ENCODE measurements around the gene SSBP4.

Gene SSBP4

DNA sequence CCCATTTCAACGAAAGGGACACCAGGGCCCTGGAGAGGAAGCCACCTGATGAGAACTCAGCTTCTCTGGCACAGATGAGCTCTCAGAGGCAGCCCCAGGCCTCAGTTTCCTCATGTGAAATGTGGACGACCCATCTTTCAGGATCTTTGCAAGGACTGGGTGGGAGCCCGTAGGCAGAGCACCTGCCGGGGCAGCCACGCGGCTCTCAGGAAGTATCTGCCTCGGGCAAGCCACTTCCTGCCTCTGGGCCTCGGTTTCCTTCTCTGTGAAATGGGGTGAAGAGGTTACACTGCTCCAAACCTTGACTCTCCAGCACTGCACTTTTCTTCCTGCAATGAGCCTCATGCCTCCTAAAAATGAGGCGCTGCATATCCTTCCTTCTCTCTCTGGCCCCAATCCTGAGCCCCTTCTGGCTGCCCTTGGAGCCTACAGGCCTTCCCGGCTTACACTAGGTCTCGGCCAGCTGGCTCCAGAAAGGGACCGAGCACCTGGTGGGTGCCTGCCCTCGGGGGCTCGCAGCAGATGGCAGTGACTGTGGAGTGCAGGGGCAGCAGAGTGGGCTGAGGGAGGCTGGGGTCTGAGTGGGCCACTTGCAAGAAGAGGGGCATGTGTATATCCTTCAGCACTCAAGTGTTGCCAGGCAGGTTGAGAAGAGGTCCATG is 3.5 kb downstream of the SSBP4 start:
- no peak for DNase-seq

DNA sequence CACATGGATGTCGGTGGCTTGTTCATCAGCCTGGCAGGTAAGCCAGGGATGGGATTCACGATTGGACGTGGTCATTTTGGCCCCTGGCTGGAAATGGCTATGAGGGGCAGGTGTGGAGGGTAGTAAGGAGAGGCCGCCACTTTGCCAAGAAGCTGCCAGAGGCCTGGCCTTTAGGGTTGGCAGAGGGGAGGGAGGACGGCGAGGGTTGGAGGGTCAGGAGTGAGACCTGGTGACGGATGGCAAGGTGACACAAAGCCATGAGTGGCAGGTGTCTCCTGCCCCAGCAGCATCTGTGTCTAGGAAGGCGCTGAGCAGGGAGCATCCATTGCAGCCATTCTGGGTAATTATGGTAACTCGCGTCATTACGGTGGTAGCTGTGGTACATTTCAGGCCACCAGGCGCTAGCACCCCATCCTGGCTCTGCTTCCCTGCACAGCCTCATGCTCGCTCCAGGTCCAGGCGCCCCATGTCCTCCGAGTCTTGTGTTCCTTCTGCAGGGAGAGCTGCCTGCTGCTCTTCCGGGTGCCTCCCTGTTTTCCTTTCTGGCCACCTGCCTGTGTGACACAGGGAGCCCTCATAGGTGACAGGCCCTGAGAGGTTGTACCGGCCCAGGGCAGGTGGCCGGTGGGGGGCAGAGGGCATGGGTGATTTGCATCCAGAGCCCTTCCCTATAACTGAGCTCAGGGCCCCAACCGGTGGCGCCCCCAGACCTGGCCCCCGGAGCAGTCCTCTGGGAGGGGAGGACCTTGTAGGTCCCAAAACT is 4.2 kb downstream of the SSBP4 start:
- DNase-seq = no peak

DNA sequence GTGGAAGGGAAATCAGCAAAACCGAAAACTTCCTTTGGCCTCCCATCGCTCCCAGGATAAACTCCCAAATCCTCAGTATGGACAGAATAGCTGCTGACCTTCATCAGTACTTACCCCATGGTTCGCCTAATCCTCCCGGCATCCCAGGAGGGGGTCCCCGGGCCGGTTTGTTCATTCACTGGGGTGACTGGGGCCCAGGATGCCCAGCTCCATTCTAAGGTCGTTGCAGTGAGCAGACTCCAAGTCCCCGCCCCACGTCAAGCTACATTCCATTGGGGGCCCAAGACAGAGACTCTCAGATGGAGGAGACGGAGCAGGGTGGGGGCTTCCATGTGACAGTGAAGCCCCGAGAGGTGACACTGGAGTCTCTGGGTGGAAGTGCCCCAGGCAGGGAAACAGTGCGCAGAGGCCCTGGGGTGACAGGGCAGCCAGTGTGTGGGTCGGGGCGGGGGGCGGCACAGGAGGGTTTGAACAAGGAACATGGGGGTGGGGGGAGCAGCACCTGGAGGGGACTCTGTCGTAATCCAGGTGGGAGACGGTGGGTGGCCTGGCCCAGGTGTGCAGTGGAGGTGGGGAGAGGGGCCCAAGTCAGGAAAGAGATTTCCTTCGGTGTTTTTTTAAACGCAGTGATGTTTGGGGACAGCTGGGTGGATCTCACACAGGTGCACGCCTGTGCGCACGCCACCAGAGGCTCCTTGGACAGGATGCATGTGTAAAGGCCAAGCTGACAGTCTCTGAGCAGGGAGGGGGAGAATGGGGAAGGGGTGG is 5.1 kb downstream of the SSBP4 start:
- DNase-seq = no peak

DNA sequence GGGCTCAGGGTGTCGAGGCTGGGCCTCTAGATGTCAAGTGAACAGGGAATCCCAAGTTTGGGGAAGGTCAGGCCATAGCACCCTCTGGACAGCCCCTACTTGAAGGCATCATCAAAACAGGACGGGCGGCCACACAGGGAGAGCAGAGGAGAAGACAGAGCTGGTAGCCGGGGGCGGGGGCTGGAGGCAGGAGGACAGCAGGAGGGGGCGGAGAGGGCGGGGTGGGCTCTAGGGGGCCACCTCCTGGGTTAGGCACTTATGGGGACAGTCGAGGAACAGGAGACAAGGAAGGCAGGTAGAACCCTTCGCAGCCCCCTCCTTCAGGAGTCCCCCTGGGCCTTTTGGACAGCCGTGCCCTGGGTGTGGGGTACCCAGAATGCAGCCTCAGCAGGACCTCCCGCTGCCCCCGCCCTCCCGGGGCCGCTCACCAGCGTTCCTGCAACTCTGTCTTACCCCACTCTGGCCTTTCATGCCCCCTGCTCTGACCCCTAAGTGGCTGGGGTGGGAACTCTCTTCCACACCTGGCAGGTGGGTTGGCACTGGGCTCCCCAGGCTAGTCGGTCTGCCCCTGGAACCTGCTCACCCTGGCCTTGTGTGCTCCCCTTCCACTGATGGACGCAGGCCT is 5.8 kb downstream of the SSBP4 start:
- DNase-seq = no peak

DNA sequence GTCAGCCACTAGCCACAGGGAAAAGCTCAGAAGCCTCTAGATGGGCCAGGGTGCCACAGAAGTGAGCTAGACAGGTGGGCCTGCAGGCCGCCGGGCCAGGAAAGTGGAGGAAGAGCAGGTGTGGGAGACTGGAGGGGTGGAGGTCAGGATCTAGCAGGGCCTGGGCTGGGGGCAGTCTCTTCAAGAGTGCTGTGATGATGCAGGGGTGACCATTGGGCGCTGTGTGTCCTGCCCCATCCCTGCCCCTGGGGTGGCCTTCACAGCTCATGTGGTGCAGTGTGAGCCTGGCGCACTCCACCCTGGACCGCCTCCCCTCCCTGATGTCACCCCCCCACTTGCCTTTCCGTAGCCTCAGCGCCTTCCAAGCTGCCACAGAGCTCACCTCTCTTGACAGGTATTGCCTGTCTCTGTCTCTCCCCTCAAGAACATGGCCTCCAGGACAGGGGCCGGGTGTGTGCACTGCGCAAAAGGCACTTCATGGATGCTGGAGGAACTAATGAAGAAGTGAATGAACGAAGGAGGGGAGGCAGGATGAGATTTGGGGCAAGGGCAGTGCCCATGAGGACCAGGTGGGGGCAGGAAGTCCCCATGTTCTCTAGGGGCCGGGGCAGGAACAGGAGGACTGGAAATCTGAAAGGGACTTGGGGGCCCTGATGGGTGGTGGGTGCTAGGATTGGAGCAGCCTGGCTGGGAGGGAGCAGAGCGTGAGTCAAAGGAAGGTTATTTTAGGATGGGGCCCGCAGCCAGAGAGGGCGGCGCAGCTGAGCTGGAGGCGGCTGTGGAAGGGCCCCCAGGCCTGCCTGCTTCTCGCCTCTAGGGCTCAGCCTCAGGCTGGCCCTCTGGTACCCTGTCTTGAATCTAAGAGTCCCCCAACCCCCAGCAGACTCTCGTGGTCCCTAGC is 6.6 kb downstream of the SSBP4 start:
- no peak for DNase-seq

DNA sequence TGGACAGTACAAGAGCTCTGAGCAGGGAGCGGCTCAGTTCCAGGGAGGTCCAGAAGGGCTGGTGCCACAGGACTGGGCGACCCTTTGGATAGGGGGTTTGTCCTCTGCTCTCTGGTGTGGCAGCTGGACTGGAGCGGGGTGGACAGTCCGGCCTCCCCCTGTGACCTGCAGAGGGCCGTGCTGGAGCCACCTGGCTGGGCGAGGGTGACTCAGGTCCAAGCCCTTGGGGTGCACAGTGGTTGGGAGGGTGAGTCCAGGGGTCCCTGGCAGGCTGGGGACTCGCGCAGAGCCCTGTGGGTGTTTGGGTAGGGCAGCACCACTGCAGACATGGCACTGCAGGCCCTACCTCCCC is 7.2 kb downstream of the SSBP4 start:
- DNase-seq = no peak

DNA sequence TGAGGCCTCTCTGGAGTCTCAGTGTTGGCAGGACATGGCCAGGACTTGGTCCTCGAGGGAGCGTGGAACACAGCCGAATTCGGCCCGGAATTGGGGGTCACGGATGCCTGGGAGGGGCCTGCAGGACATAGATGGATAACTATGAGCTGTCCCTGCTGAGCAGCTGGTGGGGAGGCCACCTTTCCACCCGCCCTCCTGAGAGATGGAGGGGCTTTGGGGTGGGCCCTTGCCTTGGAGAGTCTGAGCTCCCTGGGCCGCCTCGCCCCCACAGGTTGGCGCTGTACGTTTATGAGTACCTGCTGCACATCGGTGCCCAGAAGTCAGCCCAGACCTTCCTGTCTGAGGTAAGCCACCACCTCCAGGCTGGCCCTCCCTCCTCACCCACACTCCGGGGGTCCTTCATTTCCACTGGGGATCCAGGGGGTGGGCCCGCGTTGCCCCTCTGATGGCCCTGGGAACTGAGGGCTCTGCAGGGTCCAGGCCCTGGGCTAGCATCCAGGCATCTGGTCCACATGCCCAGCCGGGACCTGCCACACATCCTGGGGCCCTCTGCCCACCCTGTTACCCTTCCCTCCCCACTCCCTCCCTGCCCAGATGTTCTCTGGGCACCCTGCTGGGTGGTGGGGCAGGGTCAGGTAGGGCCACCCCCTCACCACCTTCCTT is 8.0 kb downstream of the SSBP4 start:
- DNase-seq = no peak

DNA sequence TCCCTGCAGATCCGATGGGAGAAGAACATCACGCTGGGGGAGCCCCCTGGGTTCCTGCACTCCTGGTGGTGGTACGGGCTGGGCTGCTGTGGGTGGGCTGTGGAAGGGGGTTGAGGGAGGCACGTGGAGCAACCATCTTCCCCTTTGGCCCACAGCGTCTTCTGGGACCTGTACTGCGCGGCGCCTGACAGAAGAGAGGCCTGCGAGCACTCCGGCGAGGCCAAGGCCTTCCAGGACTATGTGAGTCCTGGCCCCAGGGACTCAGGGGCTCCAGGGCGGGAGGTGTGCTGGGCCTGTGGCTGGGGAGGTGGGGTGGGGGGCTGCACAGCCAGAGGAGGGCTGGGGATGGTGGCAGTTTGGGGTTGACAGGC is 8.5 kb downstream of the SSBP4 start:
- DNase-seq = no peak

DNA sequence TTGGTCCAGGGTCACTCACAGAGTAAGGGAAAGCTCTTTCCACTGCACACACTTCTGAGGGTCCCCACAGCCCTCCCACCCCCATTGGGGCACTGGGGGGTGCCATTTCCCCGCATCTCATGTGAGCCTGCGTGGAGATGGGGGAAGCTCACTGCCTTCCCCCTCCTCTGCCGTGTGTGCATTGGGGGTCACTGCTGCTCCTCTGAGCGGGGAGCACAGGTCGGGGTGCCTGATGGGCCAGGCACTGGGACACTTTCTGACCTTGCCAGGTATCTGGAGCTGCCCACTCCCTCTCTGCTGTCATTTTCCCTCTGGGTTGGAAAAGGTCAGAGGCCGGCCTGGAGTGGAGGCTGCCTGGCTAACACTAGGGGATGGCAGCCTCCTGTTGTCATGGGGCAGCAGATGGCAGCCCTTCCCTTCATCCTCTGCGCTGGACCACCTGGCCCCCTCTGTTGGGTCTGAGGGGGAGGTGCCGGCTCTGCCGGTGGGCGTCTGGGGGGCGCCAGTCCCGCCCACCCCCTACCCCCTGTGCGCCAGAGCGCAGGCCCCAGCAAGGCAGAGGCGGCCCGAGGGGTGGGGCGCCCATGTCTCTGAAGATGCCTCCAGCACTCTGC is 9.1 kb downstream of the SSBP4 start:
- DNase-seq = no peak

DNA sequence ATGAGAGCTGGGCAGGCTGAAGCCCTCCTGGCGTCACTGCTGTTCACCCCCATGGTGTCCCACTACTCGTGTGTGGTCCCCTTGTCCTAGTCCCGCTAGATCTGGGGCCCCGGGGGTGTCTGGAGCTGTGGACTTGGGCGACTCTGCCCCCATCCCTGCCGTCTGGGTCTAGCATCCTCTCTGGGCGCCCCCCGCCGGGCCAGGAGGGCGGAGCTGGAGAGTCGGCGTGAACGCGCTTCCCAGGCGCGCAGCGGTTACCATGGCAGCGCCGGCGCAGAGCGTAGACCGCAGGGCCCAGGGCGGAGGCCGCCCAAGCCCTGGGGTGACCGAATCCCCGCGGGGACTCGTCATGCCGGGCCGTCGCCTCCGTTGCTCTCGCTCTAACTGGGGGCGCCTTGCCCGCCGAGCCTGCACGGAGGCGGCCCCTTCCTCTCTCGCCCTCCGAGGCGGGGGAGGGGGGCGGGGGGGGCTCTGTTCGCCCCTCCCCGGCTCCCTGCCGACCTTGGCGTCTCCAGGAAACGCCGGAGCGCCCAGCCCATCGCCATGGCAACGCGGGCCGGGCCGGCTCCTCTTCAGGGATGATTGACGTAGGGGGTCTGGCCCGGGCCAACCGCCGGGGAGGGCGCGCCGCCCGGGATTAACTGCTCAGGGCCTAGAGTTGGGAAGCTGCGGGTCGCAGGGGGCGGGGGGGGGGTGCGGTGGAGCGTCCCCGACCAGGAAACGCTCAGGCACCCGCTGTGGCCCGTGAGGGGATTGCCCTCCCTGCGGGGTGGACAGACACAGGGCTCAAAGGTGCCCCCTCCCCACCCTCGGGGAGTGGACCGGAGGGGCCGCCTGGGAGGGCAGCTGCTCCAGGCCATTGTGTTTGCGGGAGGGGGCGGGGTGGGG is 9.8 kb downstream of the SSBP4 start:
- DNase-seq = peak; percentile 75

DNA sequence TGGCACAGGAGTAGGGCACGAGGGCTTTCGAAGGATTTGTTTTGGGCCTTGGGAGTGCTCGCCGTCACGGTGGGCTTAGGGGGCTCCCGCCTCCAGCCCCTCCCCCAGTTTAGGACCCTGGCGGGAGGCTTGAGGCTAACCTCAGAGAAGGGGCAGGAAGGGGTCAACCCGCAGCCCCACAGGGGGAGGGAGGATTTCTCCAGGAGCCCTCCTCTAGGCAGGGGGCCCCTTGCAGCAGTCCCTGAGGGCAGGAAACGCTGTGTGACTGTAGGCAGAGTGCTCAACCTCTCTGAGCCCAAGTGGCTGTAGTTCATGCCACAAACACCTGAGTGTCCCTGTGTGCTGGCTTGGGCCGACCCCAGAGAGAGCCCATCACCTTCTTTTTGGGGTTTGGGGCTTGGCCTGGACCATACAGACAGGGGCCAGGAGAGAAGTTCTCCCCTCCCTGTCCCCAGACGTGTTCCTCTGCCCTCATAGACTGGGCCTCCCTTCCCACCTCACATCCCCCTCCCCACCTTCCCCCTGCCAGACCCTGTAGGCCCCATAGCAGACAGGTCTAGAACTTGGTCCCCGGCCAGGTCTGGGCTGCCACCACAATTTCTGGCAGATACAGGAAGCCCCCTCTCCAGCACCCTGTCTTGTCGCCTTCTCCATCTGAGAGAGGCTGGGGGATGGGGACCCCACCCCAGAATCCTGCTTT is 10.7 kb downstream of the SSBP4 start:
- no peak for DNase-seq

DNA sequence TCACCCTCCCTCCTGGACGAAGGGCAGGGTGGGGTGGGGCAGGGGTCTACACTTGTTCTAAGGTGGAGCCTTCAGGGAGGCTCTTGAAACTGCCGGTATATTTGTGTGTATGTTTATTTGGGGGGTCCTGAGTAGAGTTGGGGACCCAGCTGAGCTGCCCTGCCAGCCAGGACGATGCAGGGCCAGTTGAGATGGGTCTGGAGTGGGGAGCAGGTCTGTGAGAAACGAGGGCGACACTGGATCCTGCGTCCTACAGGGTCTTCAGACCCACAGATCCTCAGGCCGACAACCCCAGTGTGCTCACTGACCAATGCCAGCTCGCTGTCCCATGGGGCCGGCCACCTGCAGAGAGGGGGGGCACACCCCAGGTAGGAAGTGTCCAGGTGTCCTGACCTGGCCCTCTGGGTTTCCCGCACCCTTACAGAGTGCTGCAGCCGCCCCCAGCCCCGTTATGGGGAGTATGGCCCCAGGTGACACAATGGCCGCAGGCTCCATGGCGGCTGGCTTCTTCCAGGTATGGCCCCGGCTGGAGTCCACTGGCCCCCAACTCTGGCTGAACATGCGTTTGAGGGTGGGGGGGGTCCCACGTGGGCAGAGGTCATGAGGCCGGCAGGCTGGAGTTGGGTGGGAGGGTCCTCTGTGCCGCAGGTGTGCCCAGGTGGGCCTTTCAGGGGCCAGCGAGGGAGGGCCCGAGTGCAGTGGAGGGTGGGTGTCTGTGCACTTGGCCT is 11.4 kb downstream of the SSBP4 start:
- DNase-seq = no peak

DNA sequence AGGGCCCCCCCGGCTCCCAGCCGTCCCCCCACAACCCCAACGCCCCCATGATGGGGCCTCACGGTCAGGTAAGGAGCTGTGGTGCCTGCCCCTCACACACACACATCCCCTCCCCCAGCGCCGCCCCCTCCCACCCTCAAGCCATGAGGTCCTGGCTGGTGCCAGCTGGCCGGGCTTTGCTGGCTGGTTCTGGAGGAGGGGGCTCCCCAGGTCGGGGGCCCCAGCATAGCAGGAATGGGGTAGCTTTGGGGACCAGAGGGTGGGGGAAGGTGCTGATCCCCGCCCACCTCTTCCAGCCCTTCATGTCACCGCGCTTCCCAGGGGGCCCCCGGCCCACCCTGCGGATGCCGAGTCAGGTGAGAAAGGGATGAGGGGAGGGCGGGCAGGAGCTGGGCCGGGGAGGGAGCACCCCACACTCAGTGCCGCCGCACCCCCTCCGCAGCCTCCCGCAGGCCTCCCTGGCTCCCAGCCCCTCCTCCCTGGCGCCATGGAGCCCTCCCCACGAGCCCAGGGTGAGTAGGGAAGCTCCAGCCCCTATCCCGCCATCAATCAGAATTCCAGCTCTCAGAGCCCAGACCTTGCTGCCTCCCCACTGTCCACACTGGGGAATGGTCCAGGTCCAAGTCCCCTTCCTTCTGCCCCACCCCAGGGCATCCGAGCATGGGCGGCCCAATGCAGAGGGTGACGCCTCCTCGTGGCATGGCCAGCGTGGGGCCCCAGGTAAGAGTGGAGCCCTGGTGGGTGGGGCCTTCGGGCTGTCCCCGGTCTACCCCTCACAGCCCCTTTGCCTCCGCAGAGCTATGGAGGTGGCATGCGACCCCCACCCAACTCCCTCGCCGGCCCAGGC is 12.4 kb downstream of the SSBP4 start:
- no peak for DNase-seq

DNA sequence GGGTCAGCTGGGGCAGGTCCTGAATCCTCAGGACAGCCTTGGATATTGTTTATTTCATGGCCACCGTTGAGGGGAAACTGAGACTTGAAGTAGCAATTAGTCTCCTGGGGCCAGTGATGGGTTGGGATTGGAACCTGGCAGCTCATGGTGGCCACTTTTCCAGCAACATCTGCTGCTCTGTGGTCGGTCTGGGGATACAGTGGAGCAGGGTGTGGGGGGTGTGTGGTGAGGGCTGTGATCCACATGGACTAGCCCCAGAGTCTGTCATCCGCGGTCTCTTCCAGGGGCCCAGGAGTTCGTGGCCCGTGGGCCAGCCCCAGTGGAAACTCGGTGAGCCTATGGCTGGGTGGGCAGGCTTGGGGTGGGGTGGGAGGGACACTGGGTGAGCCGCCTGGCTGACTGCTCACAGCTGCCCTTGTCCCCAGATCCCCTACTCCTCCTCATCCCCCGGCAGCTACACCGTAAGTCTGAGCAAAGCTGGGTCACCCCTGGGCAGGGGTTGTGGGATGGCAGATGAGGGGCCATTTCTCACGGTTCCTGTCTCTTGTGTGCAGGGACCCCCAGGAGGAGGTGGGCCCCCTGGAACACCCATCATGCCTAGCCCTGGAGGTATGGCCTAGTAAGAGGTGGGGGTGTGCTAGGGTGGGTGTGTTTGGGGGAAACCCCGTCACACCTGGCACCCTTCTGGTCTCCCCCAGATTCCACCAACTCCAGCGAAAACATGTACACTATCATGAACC is 13.2 kb downstream of the SSBP4 start:
- DNase-seq = no peak

DNA sequence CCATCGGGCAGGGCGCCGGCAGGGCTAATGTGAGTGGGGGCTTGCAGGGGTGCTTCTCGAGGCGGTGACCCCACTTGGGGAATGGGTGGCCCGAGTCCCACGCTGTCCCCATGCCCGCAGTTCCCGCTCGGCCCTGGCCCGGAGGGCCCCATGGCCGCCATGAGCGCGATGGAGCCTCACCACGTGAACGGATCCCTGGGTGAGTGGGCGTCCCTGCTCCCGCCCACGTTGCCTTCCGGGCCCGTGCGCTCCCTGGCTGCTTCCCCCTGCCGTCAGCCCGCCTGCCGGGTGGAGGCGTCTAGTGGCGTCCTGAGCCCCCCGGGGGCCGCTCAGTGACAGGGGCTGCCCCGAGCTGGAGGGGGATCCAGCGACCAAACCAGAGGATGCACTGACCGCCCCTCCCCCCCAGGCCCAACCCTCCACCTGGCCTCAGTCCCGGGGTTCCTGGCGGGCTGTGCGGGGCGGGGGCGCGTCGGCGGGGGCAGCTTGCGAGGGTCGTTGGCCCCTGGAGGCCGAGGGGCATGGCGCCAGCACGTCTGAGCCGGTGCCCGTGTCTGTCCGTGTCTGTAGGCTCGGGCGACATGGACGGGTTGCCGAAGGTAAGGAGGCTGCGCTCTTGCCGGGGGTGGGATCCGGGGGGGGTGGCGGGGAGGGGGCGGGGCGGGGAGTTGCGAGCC is 14.0 kb downstream of the SSBP4 start:
- DNase-seq = no peak

DNA sequence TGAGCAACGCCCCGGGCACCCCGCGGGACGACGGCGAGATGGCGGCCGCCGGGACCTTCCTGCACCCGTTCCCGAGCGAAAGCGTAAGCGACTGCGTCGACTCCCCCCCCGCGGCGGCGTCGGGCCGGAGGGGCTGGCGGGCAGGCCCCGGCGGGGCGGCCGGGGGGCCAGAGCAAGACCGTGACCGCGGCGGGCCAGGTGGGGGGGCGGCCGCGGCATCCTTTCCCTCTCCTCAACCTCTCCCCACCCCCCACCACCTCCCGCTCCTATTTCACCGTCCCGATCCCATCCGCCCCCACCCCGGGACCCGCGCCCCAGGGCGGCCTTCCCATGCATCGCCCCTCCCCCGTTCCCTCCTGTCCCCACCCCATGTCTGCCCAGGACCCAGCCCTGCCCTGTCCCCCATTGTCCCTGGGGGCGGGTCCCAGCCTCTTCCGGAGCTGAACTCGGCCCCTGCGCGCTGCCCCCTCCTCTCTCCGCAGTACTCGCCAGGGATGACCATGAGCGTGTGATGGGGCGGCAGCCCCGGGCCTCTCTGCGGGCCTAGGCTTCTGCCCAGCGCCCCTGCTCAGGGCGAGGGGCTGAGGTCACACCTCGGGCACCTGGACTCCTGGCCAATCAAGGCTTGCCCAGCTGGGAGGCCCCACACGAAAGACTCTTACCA is 14.7 kb downstream of the SSBP4 start:
- no peak for DNase-seq
